OCI-LY1 (cell line): Measurements from ENCODE around the gene CCDC150.

ENCODE experiments used
- H2AFZ ChIP-seq: fragments of 200-600 bp; sonication (generic), shearing (Covaris generic); 2 replicates; pipeline ENCODE4 v1.6.0; 2014; ENCODE audit warnings: antibody characterized with exemption, mild to moderate bottlenecking, low read length
- H3F3A ChIP-seq: fragments of 200-600 bp; sonication (generic), shearing (Covaris generic); 2 replicates; pipeline ENCODE4 v1.6.0; 2014; ENCODE audit warnings: mild to moderate bottlenecking, antibody characterized with exemption, low read length, moderate library complexity; ENCODE audit not compliant: insufficient read depth
- H3K27ac ChIP-seq: fragments of 200-600 bp; sonication (generic); 2 replicates; pipeline ENCODE4 v1.5.1; 2014; ENCODE audit warnings: low read length, mixed run types, mild to moderate bottlenecking, low read depth; ENCODE audit not compliant: poor library complexity, severe bottlenecking
- H3K27me3 ChIP-seq: fragments of 200-600 bp; sonication (generic); 2 replicates; pipeline ENCODE4 v1.6.0; 2014; ENCODE audit warnings: antibody characterized with exemption, mild to moderate bottlenecking, low read length, moderate library complexity; ENCODE audit not compliant: insufficient read depth
- H3K36me3 ChIP-seq: fragments of 200-600 bp; sonication (generic); 2 replicates; pipeline ENCODE4 v1.6.1; 2014; ENCODE audit warnings: mild to moderate bottlenecking, antibody characterized with exemption, low read length, moderate library complexity, mixed read lengths; ENCODE audit not compliant: insufficient read depth
- H3K4me1 ChIP-seq: fragments of 200-600 bp; sonication (generic); 2 replicates; pipeline ENCODE4 v1.5.1; 2014; ENCODE audit warnings: mild to moderate bottlenecking, low read length, moderate library complexity; ENCODE audit not compliant: insufficient read depth, severe bottlenecking
- H3K4me2 ChIP-seq: fragments of 200-600 bp; sonication (generic), shearing (Covaris generic); 2 replicates; pipeline ENCODE4 v1.6.1; 2014; ENCODE audit warnings: low read length
- H3K4me3 ChIP-seq: fragments of 200-600 bp; sonication (generic); 2 replicates; pipeline ENCODE4 v1.5.1; 2014; ENCODE audit warnings: low read length, low read depth, mild to moderate bottlenecking, mixed read lengths; ENCODE audit not compliant: poor library complexity, severe bottlenecking
- H3K79me2 ChIP-seq: fragments of 200-600 bp; shearing (Covaris generic); 2 replicates; pipeline ENCODE4 v1.6.1; 2016; ENCODE audit warnings: mixed run types, low read length, mixed read lengths; ENCODE audit not compliant: insufficient read depth
- H3K9ac ChIP-seq: fragments of 200-600 bp; sonication (generic), shearing (Covaris generic); 2 replicates; pipeline ENCODE4 v1.6.1; 2014; ENCODE audit warnings: mild to moderate bottlenecking, low read length, mixed read lengths
- H3K9me2 ChIP-seq: fragments of 200-600 bp; sonication (generic), shearing (Covaris generic); 2 replicates; pipeline ENCODE4 v1.6.1; 2014; ENCODE audit warnings: low read depth, mild to moderate bottlenecking, low read length, mixed read lengths
- H3K9me3 ChIP-seq: fragments of 200-600 bp; shearing (Covaris generic); 2 replicates; pipeline ENCODE4 v1.6.1; 2014; ENCODE audit warnings: low read length, mixed read lengths
- H4K20me1 ChIP-seq: fragments of 200-600 bp; sonication (generic), shearing (Covaris generic); 2 replicates; pipeline ENCODE4 v1.6.0; 2016; ENCODE audit warnings: mild to moderate bottlenecking, low read length; ENCODE audit not compliant: insufficient read depth
- CTCF ChIP-seq: fragments of 200-600 bp; sonication (generic), shearing (Covaris generic); IDR thresholded peaks from 2 replicates; pipeline ENCODE4 v1.5.1; 2017; ENCODE audit warnings: mild to moderate bottlenecking, antibody characterized with exemption, low read length, moderate library complexity, mixed read lengths
- EZH2 ChIP-seq: fragments of 200-600 bp; sonication (generic), shearing (Covaris generic); IDR thresholded peaks from 2 replicates; pipeline ENCODE4 v1.8.0; 2017; ENCODE audit warnings: borderline replicate concordance, mixed run types, mild to moderate bottlenecking, antibody characterized with exemption, low read length, moderate library complexity, mixed read lengths

CCDC150 gene

DNA sequence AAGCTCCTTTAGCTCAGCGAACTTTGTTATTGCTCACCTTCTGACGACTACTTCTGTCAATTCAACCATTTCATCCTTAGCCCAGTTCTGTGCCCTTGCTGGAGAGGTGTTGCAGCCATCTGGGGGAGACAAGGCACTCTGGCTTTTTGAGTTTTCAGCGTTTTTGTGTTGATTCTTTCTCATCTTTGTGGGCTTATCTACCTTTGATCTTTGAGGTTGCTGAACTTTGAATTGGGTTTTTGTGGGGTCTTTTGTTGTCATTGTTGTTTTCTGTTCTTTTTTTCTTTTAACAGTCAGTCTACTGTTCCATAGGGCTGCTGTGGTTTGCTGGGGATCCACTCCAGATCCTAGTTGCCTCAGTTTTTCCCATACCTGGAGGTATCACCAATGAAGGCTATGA, 102.7 kb downstream of the CCDC150 start:
- H3K4me2 ChIP-seq, result no peak overlapping the region
- H3K9ac ChIP-seq, result no peak overlapping the region
- no peaks in the 10 kb centered on the region for H3K79me2 ChIP-seq
- H3K4me1 ChIP-seq, result no peaks in the 10 kb centered on the region
- no peaks in the 10 kb centered on the region for H4K20me1 ChIP-seq
- H2AFZ ChIP-seq, result no peak overlapping the region
- TF ChIP-seq EZH2 (no peak), CTCF (no peak)
- no peak overlapping the region for H3K27ac ChIP-seq
- H3K27me3 ChIP-seq, result no peaks in the 10 kb centered on the region
- 0 out of 2 replicates have a peak, but pooled peaks cover 3% of the 10 kb centered on the region for H3K9me3 ChIP-seq
- H3K36me3 ChIP-seq, result peaks cover 12% of the 10 kb centered on the region; the same call in 1 of the 2 replicates
- no peaks in the 10 kb centered on the region for H3F3A ChIP-seq
- H3K4me3 ChIP-seq, result no peak overlapping the region
- H3K9me2 ChIP-seq, result no peaks in the 10 kb centered on the region

- Histone ChIP-seq H3F3A (no peaks in the 10 kb centered on the region), H3K9ac (no peak overlapping the region), H3K36me3 (peaks cover 12% of the 10 kb centered on the region; the same call in 1 of the 2 replicates), H3K79me2 (no peaks in the 10 kb centered on the region), H3K4me1 (no peaks in the 10 kb centered on the region), H3K27me3 (no peaks in the 10 kb centered on the region), H2AFZ (no peak overlapping the region), H3K27ac (no peak overlapping the region), H3K9me3 (0 out of 2 replicates have a peak, but pooled peaks cover 3% of the 10 kb centered on the region), H4K20me1 (no peaks in the 10 kb centered on the region), H3K9me2 (no peaks in the 10 kb centered on the region), H3K4me2 (no peak overlapping the region), H3K4me3 (no peak overlapping the region)
- TF ChIP-seq CTCF (no peak), EZH2 (no peak)
Observed at GRCh38 chr2:196742685-196743084, 103.2 kb downstream of the CCDC150 start.

DNA sequence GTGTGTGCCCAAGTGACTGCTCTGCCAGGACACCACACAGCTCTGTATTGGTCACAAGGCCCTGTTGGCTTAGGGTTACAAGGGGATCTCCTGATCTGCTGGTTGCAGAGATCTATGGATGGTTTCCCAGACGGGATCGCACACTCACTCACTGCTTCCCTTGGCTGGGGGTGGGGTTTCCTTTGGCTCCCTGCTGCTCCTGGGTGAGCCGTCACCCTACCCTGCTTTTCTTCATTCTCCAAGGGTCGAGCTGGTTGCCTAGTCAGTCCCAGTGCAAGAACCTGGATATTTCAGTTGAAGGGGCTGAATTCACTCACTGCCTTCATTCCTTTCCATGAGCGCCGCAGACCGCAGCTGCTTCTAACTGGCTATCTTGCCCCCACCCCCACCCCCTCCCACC, 103.7 kb downstream of the CCDC150 start:
- H3F3A ChIP-seq, result no peaks in the 10 kb centered on the region
- H4K20me1 ChIP-seq, result no peaks in the 10 kb centered on the region
- TF ChIP-seq CTCF (no peak), EZH2 (no peak)
- no peaks in the 10 kb centered on the region for H3K9me2 ChIP-seq
- no peak overlapping the region for H2AFZ ChIP-seq
- no peaks in the 10 kb centered on the region for H3K79me2 ChIP-seq
- peaks cover 12% of the 10 kb centered on the region; the same call in 1 of the 2 replicates for H3K36me3 ChIP-seq
- no peaks in the 10 kb centered on the region for H3K4me1 ChIP-seq
- no peaks in the 10 kb centered on the region for H3K27me3 ChIP-seq
- no peak overlapping the region for H3K4me2 ChIP-seq
- H3K9ac ChIP-seq, result no peak overlapping the region
- no peak overlapping the region for H3K27ac ChIP-seq
- H3K9me3 ChIP-seq, result 0 out of 2 replicates have a peak, but pooled peaks cover 3% of the 10 kb centered on the region
- H3K4me3 ChIP-seq, result no peak overlapping the region
